ENCODE measurements around the gene BHLHE41. TPM values are rescaled to one million over a fixed set of nuclear protein-coding genes. Genes with fewer than 3 reads are reported as not detected.

BHLHE41 gene
- total RNA-seq, 1 experiment from 2014 or later = 147 TPM

GRCh38 chr12:26100666-26101349, 24.0 kb downstream of the BHLHE41 start:
- no peak for ATAC-seq
- peaks cover 31% of the 10 kb centered on the region for H3K4me1 ChIP-seq (ENCODE audit: control insufficient read depth, insufficient read depth, low read length)
- no peaks in the 10 kb centered on the region for H3K36me3 ChIP-seq (ENCODE audit: control insufficient read depth, insufficient read depth, low read length)
- peak overlapping the region; percentile 100 for H3K27ac ChIP-seq (ENCODE audit: low read length)
- H3K4me3 ChIP-seq (ENCODE audit: low read depth in 2 of 2, low read length in 2 of 2) = no peak overlapping the region
- intact Hi-C loops (cut with micrococcal nuclease; ENCODE audit: unreplicated experiment) = no loop called here
- TF ChIP-seq, protein P1, sequence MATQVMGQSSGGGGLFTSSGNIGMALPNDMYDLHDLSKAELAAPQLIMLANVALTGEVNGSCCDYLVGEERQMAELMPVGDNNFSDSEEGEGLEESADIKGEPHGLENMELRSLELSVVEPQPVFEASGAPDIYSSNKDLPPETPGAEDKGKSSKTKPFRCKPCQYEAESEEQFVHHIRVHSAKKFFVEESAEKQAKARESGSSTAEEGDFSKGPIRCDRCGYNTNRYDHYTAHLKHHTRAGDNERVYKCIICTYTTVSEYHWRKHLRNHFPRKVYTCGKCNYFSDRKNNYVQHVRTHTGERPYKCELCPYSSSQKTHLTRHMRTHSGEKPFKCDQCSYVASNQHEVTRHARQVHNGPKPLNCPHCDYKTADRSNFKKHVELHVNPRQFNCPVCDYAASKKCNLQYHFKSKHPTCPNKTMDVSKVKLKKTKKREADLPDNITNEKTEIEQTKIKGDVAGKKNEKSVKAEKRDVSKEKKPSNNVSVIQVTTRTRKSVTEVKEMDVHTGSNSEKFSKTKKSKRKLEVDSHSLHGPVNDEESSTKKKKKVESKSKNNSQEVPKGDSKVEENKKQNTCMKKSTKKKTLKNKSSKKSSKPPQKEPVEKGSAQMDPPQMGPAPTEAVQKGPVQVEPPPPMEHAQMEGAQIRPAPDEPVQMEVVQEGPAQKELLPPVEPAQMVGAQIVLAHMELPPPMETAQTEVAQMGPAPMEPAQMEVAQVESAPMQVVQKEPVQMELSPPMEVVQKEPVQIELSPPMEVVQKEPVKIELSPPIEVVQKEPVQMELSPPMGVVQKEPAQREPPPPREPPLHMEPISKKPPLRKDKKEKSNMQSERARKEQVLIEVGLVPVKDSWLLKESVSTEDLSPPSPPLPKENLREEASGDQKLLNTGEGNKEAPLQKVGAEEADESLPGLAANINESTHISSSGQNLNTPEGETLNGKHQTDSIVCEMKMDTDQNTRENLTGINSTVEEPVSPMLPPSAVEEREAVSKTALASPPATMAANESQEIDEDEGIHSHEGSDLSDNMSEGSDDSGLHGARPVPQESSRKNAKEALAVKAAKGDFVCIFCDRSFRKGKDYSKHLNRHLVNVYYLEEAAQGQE (IDR thresholded peaks at IDR 0.05; ENCODE audit: insufficient read depth in 1 of 2, low read depth in 2 of 2, low read length in 1 of 2) = no peak
- no peak for TF ChIP-seq POLR2AphosphoS5 (IDR thresholded peaks at IDR 0.05; ENCODE audit: low read depth, low read length)
- no peak for TF ChIP-seq SIN3A (IDR thresholded peaks at IDR 0.05; ENCODE audit: borderline replicate concordance, insufficient read depth, low read depth, low read length)
- ChIA-PET CTCF (interaction anchor here (0.5 to 1.5 kb wide), 3 partner anchors 14 to 43 kb away, joined by 3 to 5 read pairs (median 4); no protein-coding TSS in a partner anchor), POLR2A (no interaction called here)
- no peaks in the 10 kb centered on the region for H3K27me3 ChIP-seq (ENCODE audit: control insufficient read depth, insufficient read depth, low read length)
- BruUV-seq (replicated peaks) = no TSS peak
- in situ Hi-C loops (cut with HindIII; ENCODE audit: low pct_unique_long_range_greater_than_20kb, low sequenced_read_pairs) = no loop called here
- no peaks in the 10 kb centered on the region for H3K9me3 ChIP-seq (ENCODE audit: control insufficient read depth, insufficient read depth, low read depth, low read length)
- no peak for DNase-seq (ENCODE audit: low read depth, low spot score)

DNA sequence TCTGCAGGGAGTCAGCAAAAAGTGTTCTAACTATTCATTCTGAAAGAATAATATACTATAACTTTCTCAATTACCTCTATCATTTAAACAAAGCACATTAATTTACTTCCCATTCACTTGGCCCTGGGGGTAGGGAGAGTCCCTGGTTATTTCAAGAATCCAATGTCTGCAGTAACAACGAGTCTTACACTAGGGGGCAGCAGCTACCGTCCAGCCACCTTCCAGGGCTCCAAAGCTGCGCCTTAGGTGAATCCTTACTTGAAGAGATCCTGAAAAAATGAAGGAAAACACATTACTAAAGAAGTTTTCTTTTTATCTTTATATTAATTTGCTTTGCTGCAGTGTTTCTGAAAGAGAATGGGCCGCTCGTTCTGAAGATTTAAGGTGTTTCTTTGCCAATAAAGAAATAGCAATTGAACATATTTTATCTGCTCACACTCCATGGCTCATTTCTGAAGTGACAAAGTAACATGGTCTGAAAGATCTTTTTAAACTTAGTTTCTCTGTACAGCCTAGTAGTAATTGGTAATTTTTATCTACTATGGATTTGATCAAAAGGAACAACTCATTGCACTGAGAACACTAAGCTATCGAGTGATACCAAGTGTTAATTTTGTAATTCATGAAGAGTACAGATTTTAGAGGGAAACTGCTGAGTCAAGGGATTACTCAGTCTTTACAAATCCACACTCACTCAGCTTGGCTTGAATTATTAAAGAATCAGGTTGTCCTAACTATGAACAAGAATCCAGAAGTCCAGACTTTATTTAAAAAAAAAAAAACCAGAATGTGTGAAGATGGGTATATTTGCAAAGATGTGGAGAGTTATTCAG, 27.6 kb downstream of the BHLHE41 start:
- POLR2A ChIA-PET = interaction anchor here (0.6 kb wide), 2 partner anchors 21 to 41 kb away, joined by 3 read pairs; no protein-coding TSS in a partner anchor
- Histone ChIP-seq H3K4me3 (ENCODE audit: low read depth in 2 of 2, low read length in 2 of 2) (no peak overlapping the region), H3K27me3 (ENCODE audit: control insufficient read depth, insufficient read depth, low read length) (no peaks in the 10 kb centered on the region), H3K36me3 (ENCODE audit: control insufficient read depth, insufficient read depth, low read length) (no peaks in the 10 kb centered on the region), H3K27ac (ENCODE audit: low read length) (peak overlapping the region; percentile 91), H3K9me3 (ENCODE audit: control insufficient read depth, insufficient read depth, low read depth, low read length) (no peaks in the 10 kb centered on the region), H3K4me1 (ENCODE audit: control insufficient read depth, insufficient read depth, low read length) (peaks cover 36% of the 10 kb centered on the region)
- TF ChIP-seq POLR2AphosphoS5 (IDR thresholded peaks at IDR 0.05; ENCODE audit: low read depth, low read length) (peak; percentile 53; the same call in 1 of the 2 replicates), TCF7L2 (IDR thresholded peaks at IDR 0.05; ENCODE audit: low read depth, low read length) (no peak), SIN3A (IDR thresholded peaks at IDR 0.05; ENCODE audit: borderline replicate concordance, insufficient read depth, low read depth, low read length) (no peak)
- TF ChIP-seq, protein P1 (IDR thresholded peaks at IDR 0.05; ENCODE audit: insufficient read depth in 1 of 2, low read depth in 2 of 2, low read length in 1 of 2) = no peak
- TF ChIP-seq, protein P2, sequence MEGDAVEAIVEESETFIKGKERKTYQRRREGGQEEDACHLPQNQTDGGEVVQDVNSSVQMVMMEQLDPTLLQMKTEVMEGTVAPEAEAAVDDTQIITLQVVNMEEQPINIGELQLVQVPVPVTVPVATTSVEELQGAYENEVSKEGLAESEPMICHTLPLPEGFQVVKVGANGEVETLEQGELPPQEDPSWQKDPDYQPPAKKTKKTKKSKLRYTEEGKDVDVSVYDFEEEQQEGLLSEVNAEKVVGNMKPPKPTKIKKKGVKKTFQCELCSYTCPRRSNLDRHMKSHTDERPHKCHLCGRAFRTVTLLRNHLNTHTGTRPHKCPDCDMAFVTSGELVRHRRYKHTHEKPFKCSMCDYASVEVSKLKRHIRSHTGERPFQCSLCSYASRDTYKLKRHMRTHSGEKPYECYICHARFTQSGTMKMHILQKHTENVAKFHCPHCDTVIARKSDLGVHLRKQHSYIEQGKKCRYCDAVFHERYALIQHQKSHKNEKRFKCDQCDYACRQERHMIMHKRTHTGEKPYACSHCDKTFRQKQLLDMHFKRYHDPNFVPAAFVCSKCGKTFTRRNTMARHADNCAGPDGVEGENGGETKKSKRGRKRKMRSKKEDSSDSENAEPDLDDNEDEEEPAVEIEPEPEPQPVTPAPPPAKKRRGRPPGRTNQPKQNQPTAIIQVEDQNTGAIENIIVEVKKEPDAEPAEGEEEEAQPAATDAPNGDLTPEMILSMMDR (IDR thresholded peaks at IDR 0.05) = peak; percentile 100
- peak; percentile 86 for DNase-seq (ENCODE audit: low read depth, low spot score)
- in situ Hi-C loops (cut with HindIII; ENCODE audit: low pct_unique_long_range_greater_than_20kb, low sequenced_read_pairs) = no loop called here
- intact Hi-C loops (cut with micrococcal nuclease; ENCODE audit: unreplicated experiment) = loop anchor here (2.0 kb wide), 1 partner anchor 604 kb away; no protein-coding TSS in a partner anchor
- CTCF ChIA-PET = interaction anchor here (0.6 to 1.6 kb wide), 11 partner anchors 16 to 1272 kb away, joined by 3 to 7 read pairs (median 4); no protein-coding TSS in a partner anchor
- ATAC-seq = peak; percentile 99
- BruUV-seq (replicated peaks) = no TSS peak

All from Panc1 (cell line).